ENCODE measurements around the gene NISCH. TPM values are rescaled to one million over a fixed set of nuclear protein-coding genes. Genes with fewer than 3 reads are reported as not detected.

The NISCH gene
- polyA plus RNA-seq, 3 donors: 9.7 to 106 (median 13.1) TPM

DNA sequence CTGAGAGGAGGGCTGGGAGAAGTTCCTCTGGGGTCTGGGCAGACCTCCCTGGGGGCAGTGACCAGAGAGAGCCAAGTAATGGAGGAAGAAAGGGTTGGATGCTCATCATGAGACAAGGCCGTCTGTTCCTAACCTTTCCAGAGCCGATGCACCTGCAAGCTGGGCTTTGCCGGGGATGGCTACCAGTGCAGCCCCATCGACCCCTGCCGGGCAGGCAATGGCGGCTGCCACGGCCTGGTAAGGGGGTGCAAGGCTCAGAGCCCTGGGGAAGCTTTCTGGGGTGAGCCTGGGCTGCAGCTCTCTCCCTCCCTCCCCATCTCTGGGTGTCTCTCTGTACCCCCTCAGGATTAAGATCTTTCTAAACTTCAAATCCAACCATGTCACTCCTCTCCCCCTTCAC, 56.1 kb downstream of the NISCH start:
- H3K27me3 Mint-ChIP-seq (ENCODE audit: low read depth in 3 of 3): peaks cover 0 to 2% (median 1%) of the 10 kb centered on the region in 3 donors
- peaks cover 96 to 97% of the 10 kb centered on the region in 2 donors for H3K36me3 ChIP-seq (replicated peaks in 1 of 2; ENCODE audit: control insufficient read depth in 1 of 2, insufficient read depth in 2 of 2, low read length in 2 of 2)
- no peaks in the 10 kb centered on the region for H3K4me1 ChIP-seq (ENCODE audit: control insufficient read depth in 1 of 2, insufficient read depth in 2 of 2, low read length in 2 of 2)
- peaks cover 89 to 97% of the 10 kb centered on the region in 2 donors for H3K36me3 Mint-ChIP-seq
- no peak overlapping the region for H2AFZ ChIP-seq (ENCODE audit: insufficient read depth, low read depth, low read length, poor library complexity, severe bottlenecking)
- intact Hi-C loops (cut with micrococcal nuclease): no loop called here
- H3K9me3 ChIP-seq (replicated peaks in 1 of 2; ENCODE audit: control insufficient read depth in 1 of 2, insufficient read depth in 1 of 2, low read length in 2 of 2): no peaks in the 10 kb centered on the region
- peak overlapping the region in 1 of 7 donors; percentile 68 for H3K27ac Mint-ChIP-seq
- no peaks in the 10 kb centered on the region for H3K9me3 Mint-ChIP-seq
- TF ChIP-seq, protein P1, sequence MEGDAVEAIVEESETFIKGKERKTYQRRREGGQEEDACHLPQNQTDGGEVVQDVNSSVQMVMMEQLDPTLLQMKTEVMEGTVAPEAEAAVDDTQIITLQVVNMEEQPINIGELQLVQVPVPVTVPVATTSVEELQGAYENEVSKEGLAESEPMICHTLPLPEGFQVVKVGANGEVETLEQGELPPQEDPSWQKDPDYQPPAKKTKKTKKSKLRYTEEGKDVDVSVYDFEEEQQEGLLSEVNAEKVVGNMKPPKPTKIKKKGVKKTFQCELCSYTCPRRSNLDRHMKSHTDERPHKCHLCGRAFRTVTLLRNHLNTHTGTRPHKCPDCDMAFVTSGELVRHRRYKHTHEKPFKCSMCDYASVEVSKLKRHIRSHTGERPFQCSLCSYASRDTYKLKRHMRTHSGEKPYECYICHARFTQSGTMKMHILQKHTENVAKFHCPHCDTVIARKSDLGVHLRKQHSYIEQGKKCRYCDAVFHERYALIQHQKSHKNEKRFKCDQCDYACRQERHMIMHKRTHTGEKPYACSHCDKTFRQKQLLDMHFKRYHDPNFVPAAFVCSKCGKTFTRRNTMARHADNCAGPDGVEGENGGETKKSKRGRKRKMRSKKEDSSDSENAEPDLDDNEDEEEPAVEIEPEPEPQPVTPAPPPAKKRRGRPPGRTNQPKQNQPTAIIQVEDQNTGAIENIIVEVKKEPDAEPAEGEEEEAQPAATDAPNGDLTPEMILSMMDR (IDR thresholded peaks at IDR 0.05): no peak
- WGBS (ENCODE audit: insufficient coverage): 98% methylated on average over 5 of the region's 7 CpGs
- H3K27me3 ChIP-seq (ENCODE audit: control insufficient read depth in 2 of 2, insufficient read depth in 2 of 2, low read length in 2 of 2): no peaks in the 10 kb centered on the region
- H3K4me3 ChIP-seq (replicated peaks in 1 of 3; ENCODE audit: low read depth in 2 of 3, low read length in 3 of 3): no peak overlapping the region
- no peak for DNase-seq
- H3K27ac ChIP-seq (ENCODE audit: low read depth in 1 of 2, low read length in 2 of 2): no peak overlapping the region
- no peak overlapping the region for H3K4me3 Mint-ChIP-seq
- no peaks in the 10 kb centered on the region for H3K4me1 Mint-ChIP-seq
- H3K79me2 ChIP-seq (ENCODE audit: insufficient read depth, low read length): no peaks in the 10 kb centered on the region
- peaks cover 16% of the 10 kb centered on the region for H4K20me1 ChIP-seq (ENCODE audit: insufficient read depth, low read length)
- H3K4me2 ChIP-seq (replicated peaks; ENCODE audit: extremely low read depth, low read length, poor library complexity, severe bottlenecking): no peak overlapping the region
- no peak overlapping the region for H3K9ac ChIP-seq (ENCODE audit: insufficient read depth, low read length, poor library complexity, severe bottlenecking)

- 100% methylated on average over 2 of the region's 8 CpGs for WGBS (ENCODE audit: insufficient coverage)
- DNase-seq: no peak
- Histone ChIP-seq H3K27ac (ENCODE audit: low read depth in 1 of 2, low read length in 2 of 2) (no peak overlapping the region), H3K4me2 (replicated peaks; ENCODE audit: extremely low read depth, low read length, poor library complexity, severe bottlenecking) (no peak overlapping the region), H3K9ac (ENCODE audit: insufficient read depth, low read length, poor library complexity, severe bottlenecking) (no peak overlapping the region), H3K9me3 (replicated peaks in 1 of 2; ENCODE audit: control insufficient read depth in 1 of 2, insufficient read depth in 1 of 2, low read length in 2 of 2) (no peaks in the 10 kb centered on the region), H3K4me3 (replicated peaks in 1 of 3; ENCODE audit: low read depth in 2 of 3, low read length in 3 of 3) (no peak overlapping the region), H2AFZ (ENCODE audit: insufficient read depth, low read depth, low read length, poor library complexity, severe bottlenecking) (no peak overlapping the region), H3K4me1 (ENCODE audit: control insufficient read depth in 1 of 2, insufficient read depth in 2 of 2, low read length in 2 of 2) (no peaks in the 10 kb centered on the region), H4K20me1 (ENCODE audit: insufficient read depth, low read length) (peaks cover 16% of the 10 kb centered on the region), H3K36me3 (replicated peaks in 1 of 2; ENCODE audit: control insufficient read depth in 1 of 2, insufficient read depth in 2 of 2, low read length in 2 of 2) (peaks cover 97% of the 10 kb centered on the region in 2 donors), H3K79me2 (ENCODE audit: insufficient read depth, low read length) (no peaks in the 10 kb centered on the region), H3K27me3 (ENCODE audit: control insufficient read depth in 2 of 2, insufficient read depth in 2 of 2, low read length in 2 of 2) (no peaks in the 10 kb centered on the region)
- Mint-ChIP-seq H3K4me3 (no peak overlapping the region), H3K36me3 (peaks cover 89 to 97% of the 10 kb centered on the region in 2 donors), H3K4me1 (no peaks in the 10 kb centered on the region), H3K27ac (peak overlapping the region in 1 of 7 donors; percentile 68), H3K27me3 (ENCODE audit: low read depth in 3 of 3) (peaks cover 0 to 3% (median 2%) of the 10 kb centered on the region in 3 donors), H3K9me3 (no peaks in the 10 kb centered on the region)
- TF ChIP-seq, protein P1 (IDR thresholded peaks at IDR 0.05): no peak
- intact Hi-C loops (cut with micrococcal nuclease): no loop called here
Measured at GRCh38 chr3:52512105-52512504, 56.7 kb downstream of the NISCH start.

All from CD14-positive monocyte (primary cell).